ENCODE results near the gene CD27.

GRCh38 chr12:6424008-6424347, 20.8 kb upstream of the CD27 start:
- TF ChIP-seq CTCF (IDR thresholded peaks at IDR 0.05), result no peak
- TF ChIP-seq POLR2A (IDR thresholded peaks at IDR 0.05), result no peak

All from right lobe of liver (tissue), 4 donors.